Measurements from ENCODE around the gene OR7C1.
"Not testable (repeated sequence)": the region's sequence is repeated elsewhere in the genome, so short reads cannot be mapped to it uniquely, and the experiment has no call there.

OR7C1 gene

GRCh38 chr19:14768001-14768400 is 67.0 kb downstream of the OR7C1 start:
- Histone ChIP-seq H3K4me3 (ENCODE audit: insufficient read depth, low read depth, low read length, poor library complexity, severe bottlenecking) (no peak overlapping the region), H3K9me3 (ENCODE audit: control insufficient read depth, low read length) (no peaks in the 10 kb centered on the region), H3K36me3 (ENCODE audit: control insufficient read depth, insufficient read depth, low read length) (no peaks in the 10 kb centered on the region), H3K4me1 (ENCODE audit: control insufficient read depth, insufficient read depth, low read length, poor library complexity, severe bottlenecking) (no peaks in the 10 kb centered on the region), H3K27me3 (replicated peaks; ENCODE audit: control insufficient read depth, insufficient read depth, low read length, poor library complexity, severe bottlenecking) (no peaks in the 10 kb centered on the region), H3K27ac (ENCODE audit: insufficient read depth, low read length, poor library complexity, severe bottlenecking) (no peak overlapping the region)
- DNase-seq: no peak

DNA sequence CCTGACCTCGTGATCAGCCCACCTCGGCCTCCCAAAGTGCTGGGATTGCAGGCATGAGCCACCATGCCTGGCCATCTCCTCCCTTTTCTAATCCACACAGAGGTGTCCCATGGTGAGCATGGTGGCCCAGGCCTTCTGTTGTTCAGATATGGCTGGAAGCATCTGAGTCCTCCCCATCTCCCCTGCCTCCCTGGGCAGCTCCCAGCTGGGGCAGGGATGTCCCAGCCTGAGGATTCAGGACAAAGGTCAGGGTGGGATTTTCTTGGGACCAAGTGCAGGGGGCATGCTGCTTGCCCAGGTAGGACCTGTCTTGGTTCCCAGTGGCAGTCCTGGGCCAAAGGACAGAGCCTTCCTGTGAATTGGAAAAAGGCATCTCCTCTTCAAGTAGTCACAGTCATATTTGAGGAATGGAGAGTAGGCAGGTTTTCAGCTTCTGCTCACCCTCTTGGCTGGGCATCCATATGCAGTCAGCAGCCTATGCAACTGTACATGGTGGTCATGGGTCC is 67.5 kb downstream of the OR7C1 start:
- DNase-seq: no peak
- Histone ChIP-seq H3K9me3 (ENCODE audit: control insufficient read depth, low read length) (no peaks in the 10 kb centered on the region), H3K4me3 (ENCODE audit: insufficient read depth, low read depth, low read length, poor library complexity, severe bottlenecking) (no peak overlapping the region), H3K4me1 (ENCODE audit: control insufficient read depth, insufficient read depth, low read length, poor library complexity, severe bottlenecking) (no peaks in the 10 kb centered on the region), H3K27me3 (replicated peaks; ENCODE audit: control insufficient read depth, insufficient read depth, low read length, poor library complexity, severe bottlenecking) (no peaks in the 10 kb centered on the region), H3K27ac (ENCODE audit: insufficient read depth, low read length, poor library complexity, severe bottlenecking) (no peak overlapping the region), H3K36me3 (ENCODE audit: control insufficient read depth, insufficient read depth, low read length) (no peaks in the 10 kb centered on the region)

- DNase-seq; H3K4me1 ChIP-seq (ENCODE audit: control insufficient read depth, insufficient read depth, low read length, poor library complexity, severe bottlenecking); H3K27me3 ChIP-seq (replicated peaks; ENCODE audit: control insufficient read depth, insufficient read depth, low read length, poor library complexity, severe bottlenecking); H3K36me3 ChIP-seq (ENCODE audit: control insufficient read depth, insufficient read depth, low read length); H3K4me3 ChIP-seq (ENCODE audit: insufficient read depth, low read depth, low read length, poor library complexity, severe bottlenecking); H3K27ac ChIP-seq (ENCODE audit: insufficient read depth, low read length, poor library complexity, severe bottlenecking); H3K9me3 ChIP-seq (ENCODE audit: control insufficient read depth, low read length): not testable (repeated sequence)
Observed at GRCh38 chr19:14765841-14766240, 69.1 kb downstream of the OR7C1 start.

DNA sequence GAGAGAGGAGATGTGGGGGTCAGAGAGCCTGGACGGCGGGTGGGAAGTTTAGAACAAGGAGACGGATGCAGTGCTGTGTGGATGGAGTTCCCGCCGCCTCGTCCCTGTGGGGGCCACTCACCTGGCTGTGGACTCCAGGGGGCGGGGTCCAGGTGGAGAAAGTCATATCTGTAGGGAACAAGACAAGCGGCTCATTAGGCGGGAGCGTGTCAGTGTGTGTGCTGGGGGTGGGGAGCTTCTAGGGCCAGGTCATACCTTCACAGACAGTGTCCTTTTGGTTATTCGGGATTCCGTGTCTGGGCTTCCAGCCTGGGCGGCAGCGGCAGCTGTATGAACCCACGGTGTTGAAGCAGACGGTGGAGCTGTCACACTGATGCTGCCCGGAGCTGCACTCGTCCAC is 69.6 kb downstream of the OR7C1 start:
- not testable (repeated sequence) for H3K27me3 ChIP-seq (replicated peaks; ENCODE audit: control insufficient read depth, insufficient read depth, low read length, poor library complexity, severe bottlenecking); H3K9me3 ChIP-seq (ENCODE audit: control insufficient read depth, low read length); H3K4me3 ChIP-seq (ENCODE audit: insufficient read depth, low read depth, low read length, poor library complexity, severe bottlenecking); H3K4me1 ChIP-seq (ENCODE audit: control insufficient read depth, insufficient read depth, low read length, poor library complexity, severe bottlenecking); H3K36me3 ChIP-seq (ENCODE audit: control insufficient read depth, insufficient read depth, low read length); H3K27ac ChIP-seq (ENCODE audit: insufficient read depth, low read length, poor library complexity, severe bottlenecking); DNase-seq

GRCh38 chr19:14764401-14764800 is 70.6 kb downstream of the OR7C1 start:
- Histone ChIP-seq H3K4me3 (ENCODE audit: insufficient read depth, low read depth, low read length, poor library complexity, severe bottlenecking) (no peak overlapping the region), H3K9me3 (ENCODE audit: control insufficient read depth, low read length) (no peaks in the 10 kb centered on the region), H3K27ac (ENCODE audit: insufficient read depth, low read length, poor library complexity, severe bottlenecking) (no peak overlapping the region), H3K36me3 (ENCODE audit: control insufficient read depth, insufficient read depth, low read length) (no peaks in the 10 kb centered on the region), H3K27me3 (replicated peaks; ENCODE audit: control insufficient read depth, insufficient read depth, low read length, poor library complexity, severe bottlenecking) (no peaks in the 10 kb centered on the region), H3K4me1 (ENCODE audit: control insufficient read depth, insufficient read depth, low read length, poor library complexity, severe bottlenecking) (no peaks in the 10 kb centered on the region)
- no peak for DNase-seq

GRCh38 chr19:14763497-14764145 is 71.4 kb downstream of the OR7C1 start:
- DNase-seq: no peak
- Histone ChIP-seq H3K36me3 (ENCODE audit: control insufficient read depth, insufficient read depth, low read length) (no peaks in the 10 kb centered on the region), H3K27ac (ENCODE audit: insufficient read depth, low read length, poor library complexity, severe bottlenecking) (no peak overlapping the region)

DNA sequence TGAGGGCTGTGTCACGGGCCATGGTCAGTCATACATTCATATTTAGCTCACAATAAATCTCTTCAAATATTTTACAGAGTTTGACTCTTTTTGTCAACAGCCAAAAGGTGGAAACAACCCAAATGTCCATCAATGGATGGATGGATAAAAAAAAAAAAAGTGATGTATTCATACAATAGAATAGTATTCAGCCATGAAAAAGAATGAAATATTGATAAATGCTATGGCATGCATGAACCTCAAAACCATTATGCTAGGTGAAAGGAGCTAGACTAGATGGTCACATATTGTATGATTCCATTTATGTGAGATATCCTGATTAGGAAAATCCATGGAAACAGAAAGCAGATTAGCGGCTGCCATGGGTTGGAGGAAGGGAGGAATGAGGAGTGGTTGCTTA is 72.9 kb downstream of the OR7C1 start:
- Histone ChIP-seq H3K36me3 (ENCODE audit: control insufficient read depth, insufficient read depth, low read length) (no peaks in the 10 kb centered on the region), H3K9me3 (ENCODE audit: control insufficient read depth, low read length) (no peaks in the 10 kb centered on the region), H3K4me1 (ENCODE audit: control insufficient read depth, insufficient read depth, low read length, poor library complexity, severe bottlenecking) (no peaks in the 10 kb centered on the region), H3K27me3 (replicated peaks; ENCODE audit: control insufficient read depth, insufficient read depth, low read length, poor library complexity, severe bottlenecking) (no peaks in the 10 kb centered on the region), H3K27ac (ENCODE audit: insufficient read depth, low read length, poor library complexity, severe bottlenecking) (no peak overlapping the region), H3K4me3 (ENCODE audit: insufficient read depth, low read depth, low read length, poor library complexity, severe bottlenecking) (no peak overlapping the region)
- no peak for DNase-seq

More at GRCh38 chr19:14763497-14764145, 71.4 kb downstream of the OR7C1 start:
- Histone ChIP-seq H3K27me3 (replicated peaks; ENCODE audit: control insufficient read depth, insufficient read depth, low read length, poor library complexity, severe bottlenecking) (no peaks in the 10 kb centered on the region), H3K4me3 (ENCODE audit: insufficient read depth, low read depth, low read length, poor library complexity, severe bottlenecking) (no peak overlapping the region), H3K4me1 (ENCODE audit: control insufficient read depth, insufficient read depth, low read length, poor library complexity, severe bottlenecking) (no peaks in the 10 kb centered on the region), H3K9me3 (ENCODE audit: control insufficient read depth, low read length) (no peaks in the 10 kb centered on the region)

- Histone ChIP-seq H3K4me3 (ENCODE audit: insufficient read depth, low read depth, low read length, poor library complexity, severe bottlenecking) (no peak overlapping the region), H3K9me3 (ENCODE audit: control insufficient read depth, low read length) (no peaks in the 10 kb centered on the region), H3K4me1 (ENCODE audit: control insufficient read depth, insufficient read depth, low read length, poor library complexity, severe bottlenecking) (no peaks in the 10 kb centered on the region), H3K27me3 (replicated peaks; ENCODE audit: control insufficient read depth, insufficient read depth, low read length, poor library complexity, severe bottlenecking) (no peaks in the 10 kb centered on the region), H3K27ac (ENCODE audit: insufficient read depth, low read length, poor library complexity, severe bottlenecking) (no peak overlapping the region), H3K36me3 (ENCODE audit: control insufficient read depth, insufficient read depth, low read length) (no peaks in the 10 kb centered on the region)
- no peak for DNase-seq
Observed at GRCh38 chr19:14761607-14762006, 73.4 kb downstream of the OR7C1 start.

- DNase-seq: no peak
- Histone ChIP-seq H3K27ac (ENCODE audit: insufficient read depth, low read length, poor library complexity, severe bottlenecking) (no peak overlapping the region), H3K9me3 (ENCODE audit: control insufficient read depth, low read length) (no peaks in the 10 kb centered on the region), H3K4me1 (ENCODE audit: control insufficient read depth, insufficient read depth, low read length, poor library complexity, severe bottlenecking) (no peaks in the 10 kb centered on the region), H3K4me3 (ENCODE audit: insufficient read depth, low read depth, low read length, poor library complexity, severe bottlenecking) (no peak overlapping the region), H3K27me3 (replicated peaks; ENCODE audit: control insufficient read depth, insufficient read depth, low read length, poor library complexity, severe bottlenecking) (no peaks in the 10 kb centered on the region), H3K36me3 (ENCODE audit: control insufficient read depth, insufficient read depth, low read length) (no peaks in the 10 kb centered on the region)
Observed at GRCh38 chr19:14758816-14759215, 76.2 kb downstream of the OR7C1 start.

DNA sequence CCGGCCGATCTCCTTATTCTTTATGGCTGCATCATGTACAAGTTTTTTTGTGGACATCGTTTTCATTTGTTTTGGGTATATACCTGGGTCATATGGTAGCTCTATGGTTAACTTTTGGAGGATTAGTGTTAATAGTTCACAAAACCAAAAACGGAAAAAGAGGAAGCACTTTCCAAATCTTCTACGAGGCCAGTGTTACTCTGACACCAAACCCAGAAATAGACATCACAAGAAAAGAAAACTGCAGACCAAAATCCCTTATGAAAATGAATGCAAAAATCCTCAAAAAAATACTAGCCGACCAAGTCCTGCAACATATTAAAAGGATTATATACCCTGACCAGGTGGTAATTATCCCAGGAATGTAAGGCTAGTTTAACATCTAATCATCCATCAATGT is 86.4 kb downstream of the OR7C1 start:
- Histone ChIP-seq H3K27me3 (replicated peaks; ENCODE audit: control insufficient read depth, insufficient read depth, low read length, poor library complexity, severe bottlenecking) (no peaks in the 10 kb centered on the region), H3K9me3 (ENCODE audit: control insufficient read depth, low read length) (no peaks in the 10 kb centered on the region), H3K27ac (ENCODE audit: insufficient read depth, low read length, poor library complexity, severe bottlenecking) (no peak overlapping the region), H3K4me3 (ENCODE audit: insufficient read depth, low read depth, low read length, poor library complexity, severe bottlenecking) (no peak overlapping the region), H3K36me3 (ENCODE audit: control insufficient read depth, insufficient read depth, low read length) (no peaks in the 10 kb centered on the region), H3K4me1 (ENCODE audit: control insufficient read depth, insufficient read depth, low read length, poor library complexity, severe bottlenecking) (no peaks in the 10 kb centered on the region)
- no peak for DNase-seq

All from effector memory CD4-positive, alpha-beta T cell (primary cell).